A549 (cell line): ENCODE results near the gene ALDH16A1. TPM values are rescaled to one million over a fixed set of nuclear protein-coding genes. Genes with fewer than 3 reads are reported as not detected.

Experiments used
- ATOH8 ChIP-seq: fragments of 250-450 bp; sonication (Bioruptor Pico); IDR thresholded peaks from 2 replicates; pipeline ENCODE4 v1.5.0; 2020; ENCODE audit warnings: low read depth, mild to moderate bottlenecking, moderate library complexity
- CBX8 ChIP-seq: fragments of 200-600 bp; sonication (generic); IDR thresholded peaks from 2 replicates; pipeline ENCODE4 v1.6.1; 2016
- CHD4 ChIP-seq: fragments of 200-600 bp; sonication (generic); IDR thresholded peaks from 2 replicates; pipeline ENCODE4 v1.6.1; 2016; ENCODE audit warnings: antibody characterized with exemption, mild to moderate bottlenecking, borderline replicate concordance
- ELK1 ChIP-seq: fragments of 150-350 bp; IDR thresholded peaks from 2 replicates; pipeline ENCODE4 v1.6.1; 2014; ENCODE audit warnings: low read depth, mild to moderate bottlenecking, low read length
- EP300 ChIP-seq, 2 experiments: fragments of >200 bp; sonication (Bioruptor Twin); formaldehyde crosslinking; IDR thresholded peaks; 2 replicates in 1 of 2; 3 replicates in 1 of 2; pipeline ENCODE4 v1.6.1; 2016 to 2017
- FOXS1 ChIP-seq: fragments of 250-450 bp; sonication (Bioruptor Pico); IDR thresholded peaks from 2 replicates; pipeline ENCODE4 v1.5.0; 2020; ENCODE audit warnings: mild to moderate bottlenecking, moderate library complexity
- GATA3 ChIP-seq: IDR thresholded peaks from 2 replicates; pipeline ENCODE4 v1.6.1; 2012; ENCODE audit warnings: borderline replicate concordance
- HDAC2 ChIP-seq: fragments of 200-600 bp; sonication (generic); IDR thresholded peaks from 2 replicates; pipeline ENCODE4 v1.6.1; 2016
- HOXB13 ChIP-seq: fragments of 250-450 bp; sonication (Bioruptor Pico); IDR thresholded peaks from 2 replicates; pipeline ENCODE4 v1.5.0; 2020; ENCODE audit warnings: low read depth, mild to moderate bottlenecking, moderate library complexity
- JUNB ChIP-seq: fragments of >200 bp; sonication (Bioruptor Twin); formaldehyde crosslinking; IDR thresholded peaks from 2 replicates; pipeline ENCODE4 v1.6.1; 2016
- KDM1A ChIP-seq: fragments of 200-600 bp; sonication (generic); IDR thresholded peaks from 2 replicates; pipeline ENCODE4 v1.6.1; 2016; ENCODE audit warnings: low read depth, mild to moderate bottlenecking
- PHF8 ChIP-seq: fragments of 200-600 bp; sonication (generic); IDR thresholded peaks from 2 replicates; pipeline ENCODE4 v1.6.1; 2016; ENCODE audit warnings: low read depth, mild to moderate bottlenecking, antibody characterized with exemption, moderate library complexity, borderline replicate concordance
- POLR2A ChIP-seq: IDR thresholded peaks from 2 replicates; pipeline ENCODE4 v1.6.1; 2012; ENCODE audit warnings: mild to moderate bottlenecking, low read length
- POLR2AphosphoS2 ChIP-seq: conservative IDR thresholded peaks from 2 replicates; pipeline ENCODE4 v1.6.1; 2012; ENCODE audit warnings: low read length, improper control_type of control experiment, inconsistent platforms
- RFX5 ChIP-seq: fragments of 450-650 bp; IDR thresholded peaks from 2 replicates; pipeline ENCODE4 v1.7.1; 2014; ENCODE audit warnings: antibody characterized with exemption, mild to moderate bottlenecking, moderate library complexity
- TFCP2L1 ChIP-seq: fragments of 250-450 bp; sonication (Bioruptor Pico); IDR thresholded peaks from 2 replicates; pipeline ENCODE4 v1.5.0; 2021; ENCODE audit warnings: mild to moderate bottlenecking
- USF2 ChIP-seq: fragments of 450-650 bp; IDR thresholded peaks from 2 replicates; pipeline ENCODE4 v1.6.1; 2014; ENCODE audit warnings: antibody characterized with exemption
- ZNF302 ChIP-seq: fragments of 250-450 bp; sonication (Bioruptor Pico); IDR thresholded peaks from 2 replicates; pipeline ENCODE4 v1.9.0; 2021; ENCODE audit warnings: inconsistent platforms, mild to moderate bottlenecking, moderate library complexity
- ZSCAN20 ChIP-seq: fragments of 250-450 bp; sonication (Bioruptor Pico); IDR thresholded peaks from 2 replicates; pipeline ENCODE4 v1.8.0; 2022; ENCODE audit warnings: mild to moderate bottlenecking, moderate library complexity
- polyA plus RNA-seq, 4 experiments: library from polyadenylated mRNA; depleted of rRNA in 3 of 4; stranded (reverse); fragments of >200 nt; fragmentation: RNase III in 1 of 4; extraction: RNeasy Plus Mini Kit Qiagen cat#74134 plus additional on column Dnase treatment in 1 of 4; gene quantifications; 2 replicates in 3 of 4; 3 replicates in 1 of 4; pipeline ENCODE4 v1.2.3, GENCODE V29; 2011 to 2017
- TF ChIP-seq, protein P1 (sequence below): fragments of >200 bp; sonication (Bioruptor Twin); formaldehyde crosslinking; IDR thresholded peaks from 2 replicates; pipeline ENCODE4 v1.6.1; 2016
- TF ChIP-seq, protein P2 (sequence below): IDR thresholded peaks from 2 replicates; pipeline ENCODE4 v1.6.1; 2012; ENCODE audit warnings: low read depth, borderline replicate concordance
- TF ChIP-seq, protein P3 (sequence below): fragments of 200-600 bp; sonication (generic); IDR thresholded peaks from 2 replicates; pipeline ENCODE4 v1.6.1; 2016; ENCODE audit warnings: antibody characterized with exemption, mild to moderate bottlenecking, moderate library complexity

Gene ALDH16A1
- polyA plus RNA-seq, 2 of the 4 experiments (the other 2 are of a cell fraction): 10.2 to 23.0 TPM

- TF ChIP-seq, protein P1, sequence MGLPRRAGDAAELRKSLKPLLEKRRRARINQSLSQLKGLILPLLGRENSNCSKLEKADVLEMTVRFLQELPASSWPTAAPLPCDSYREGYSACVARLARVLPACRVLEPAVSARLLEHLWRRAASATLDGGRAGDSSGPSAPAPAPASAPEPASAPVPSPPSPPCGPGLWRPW: no peak
- no peak for TF ChIP-seq KDM1A
- TF ChIP-seq, protein P2, sequence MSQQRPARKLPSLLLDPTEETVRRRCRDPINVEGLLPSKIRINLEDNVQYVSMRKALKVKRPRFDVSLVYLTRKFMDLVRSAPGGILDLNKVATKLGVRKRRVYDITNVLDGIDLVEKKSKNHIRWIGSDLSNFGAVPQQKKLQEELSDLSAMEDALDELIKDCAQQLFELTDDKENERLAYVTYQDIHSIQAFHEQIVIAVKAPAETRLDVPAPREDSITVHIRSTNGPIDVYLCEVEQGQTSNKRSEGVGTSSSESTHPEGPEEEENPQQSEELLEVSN: peak; percentile 60; the same call in 1 of the 2 replicates
- no peak for TF ChIP-seq USF2
- TF ChIP-seq HDAC2: no peak
- no peak for TF ChIP-seq EP300 (IDR thresholded peaks at IDR 0.05)
- no peak for TF ChIP-seq JUNB
- no peak for TF ChIP-seq ZSCAN20 (CRISPR knock-in tag)
- TF ChIP-seq POLR2A: peak; percentile 85
- no peak for TF ChIP-seq POLR2AphosphoS2
- no peak for TF ChIP-seq CBX8
- TF ChIP-seq CHD4: no peak
- TF ChIP-seq ELK1: no peak
- no peak for TF ChIP-seq ZNF302 (CRISPR knock-in tag)
- TF ChIP-seq HOXB13 (CRISPR knock-in tag): no peak
- TF ChIP-seq, protein P3, sequence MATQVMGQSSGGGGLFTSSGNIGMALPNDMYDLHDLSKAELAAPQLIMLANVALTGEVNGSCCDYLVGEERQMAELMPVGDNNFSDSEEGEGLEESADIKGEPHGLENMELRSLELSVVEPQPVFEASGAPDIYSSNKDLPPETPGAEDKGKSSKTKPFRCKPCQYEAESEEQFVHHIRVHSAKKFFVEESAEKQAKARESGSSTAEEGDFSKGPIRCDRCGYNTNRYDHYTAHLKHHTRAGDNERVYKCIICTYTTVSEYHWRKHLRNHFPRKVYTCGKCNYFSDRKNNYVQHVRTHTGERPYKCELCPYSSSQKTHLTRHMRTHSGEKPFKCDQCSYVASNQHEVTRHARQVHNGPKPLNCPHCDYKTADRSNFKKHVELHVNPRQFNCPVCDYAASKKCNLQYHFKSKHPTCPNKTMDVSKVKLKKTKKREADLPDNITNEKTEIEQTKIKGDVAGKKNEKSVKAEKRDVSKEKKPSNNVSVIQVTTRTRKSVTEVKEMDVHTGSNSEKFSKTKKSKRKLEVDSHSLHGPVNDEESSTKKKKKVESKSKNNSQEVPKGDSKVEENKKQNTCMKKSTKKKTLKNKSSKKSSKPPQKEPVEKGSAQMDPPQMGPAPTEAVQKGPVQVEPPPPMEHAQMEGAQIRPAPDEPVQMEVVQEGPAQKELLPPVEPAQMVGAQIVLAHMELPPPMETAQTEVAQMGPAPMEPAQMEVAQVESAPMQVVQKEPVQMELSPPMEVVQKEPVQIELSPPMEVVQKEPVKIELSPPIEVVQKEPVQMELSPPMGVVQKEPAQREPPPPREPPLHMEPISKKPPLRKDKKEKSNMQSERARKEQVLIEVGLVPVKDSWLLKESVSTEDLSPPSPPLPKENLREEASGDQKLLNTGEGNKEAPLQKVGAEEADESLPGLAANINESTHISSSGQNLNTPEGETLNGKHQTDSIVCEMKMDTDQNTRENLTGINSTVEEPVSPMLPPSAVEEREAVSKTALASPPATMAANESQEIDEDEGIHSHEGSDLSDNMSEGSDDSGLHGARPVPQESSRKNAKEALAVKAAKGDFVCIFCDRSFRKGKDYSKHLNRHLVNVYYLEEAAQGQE: peak; percentile 86
- TF ChIP-seq TFCP2L1: no peak
- TF ChIP-seq FOXS1 (CRISPR knock-in tag): 0 out of 2 replicates have a peak, but pooled peaks have one; percentile 10
- TF ChIP-seq RFX5: no peak
- no peak for TF ChIP-seq ATOH8 (CRISPR knock-in tag)
- TF ChIP-seq GATA3: peak; percentile 37
- TF ChIP-seq PHF8: peak; percentile 60; the same call in 1 of the 2 replicates
- TF ChIP-seq, all 56 proteins: peak for 18
These were observed 1.4 kb upstream of the ALDH16A1 start, which contains the start of gene PIH1D1 (continued) for GRCh38 chr19:49451430-49452181.
